Head of caudate nucleus (tissue), 42 donors: ENCODE results near the gene PEAK3.
"Not testable (repeated sequence)": the region's sequence is repeated elsewhere in the genome, so short reads cannot be mapped to it uniquely, and the experiment has no call there.

ENCODE experiments used
- DNase-seq, 42 donors: peaks; one replicate each; pipeline versions ENCODE4 v3.0.0 to v3.0.0-alpha.2; 2020 to 2021; ENCODE audit warnings: mixed read lengths in 7 of 42
- intact Hi-C: fragments of 100-400 bp; cut with DNase I; formaldehyde crosslinking; loops from one replicate; pipeline ENCODE4 v1.15.0; 2022

PEAK3 gene

GRCh38 chr19:2294687-2295335, 12.8 kb upstream of the PEAK3 start:
- DNase-seq: peak in 26 of 42 donors; percentile 49 to 84 (median 67)
- intact Hi-C loops: no loop called here

- intact Hi-C loops: no loop called here
- peak in 2 of 42 donors; percentile 10 to 37 for DNase-seq
These were observed 9.3 kb upstream of the PEAK3 start for GRCh38 chr19:2291185-2291751.

- DNase-seq: peak in 1 of 42 donors; percentile 14
- intact Hi-C loops: no loop called here
These were observed 8.6 kb upstream of the PEAK3 start for GRCh38 chr19:2290441-2291184.

GRCh38 chr19:2289714-2290435, 7.9 kb upstream of the PEAK3 start:
- DNase-seq: peak in 4 of 42 donors; percentile 18 to 46 (median 36)
- intact Hi-C loops: no loop called here

GRCh38 chr19:2288818-2289713, 7.1 kb upstream of the PEAK3 start:
- intact Hi-C loops: no loop called here
- peak in 1 of 42 donors; percentile 37 for DNase-seq

GRCh38 chr19:2288338-2288817, 6.4 kb upstream of the PEAK3 start:
- intact Hi-C loops: no loop called here
- no peak for DNase-seq

GRCh38 chr19:2287585-2288337, 5.8 kb upstream of the PEAK3 start:
- intact Hi-C loops: no loop called here

GRCh38 chr19:2286402-2287140, 4.6 kb upstream of the PEAK3 start:
- no peak for DNase-seq
- intact Hi-C loops: no loop called here

More at GRCh38 chr19:2287585-2288337, 5.8 kb upstream of the PEAK3 start:
- DNase-seq: peak in 1 of 42 donors; percentile 37

- DNase-seq: no peak
- intact Hi-C loops: no loop called here
These were observed 2.0 kb upstream of the PEAK3 start for GRCh38 chr19:2283835-2284507.

- no peak for DNase-seq
- intact Hi-C loops: no loop called here
These were observed 875 bp upstream of the PEAK3 start for GRCh38 chr19:2282862-2283237.

GRCh38 chr19:2281265-2282061, 512 bp downstream of the PEAK3 start:
- intact Hi-C loops: not testable (repeated sequence)

GRCh38 chr19:2280633-2281264, 1.2 kb downstream of the PEAK3 start:
- intact Hi-C loops: no loop called here
- DNase-seq: peak in 8 of 42 donors; percentile 32 to 63 (median 46)

More at GRCh38 chr19:2281265-2282061, 512 bp downstream of the PEAK3 start:
- DNase-seq: not testable (repeated sequence)

- intact Hi-C loops: no loop called here
- DNase-seq: no peak
These were observed 3.4 kb downstream of the PEAK3 start for GRCh38 chr19:2278459-2279158.

- no peak for DNase-seq
- intact Hi-C loops: no loop called here
These were observed 4.8 kb downstream of the PEAK3 start for GRCh38 chr19:2277138-2277537.
